Fibroblast of villous mesenchyme (primary cell): ENCODE measurements around the gene MDM4. TPM values are rescaled to one million over a fixed set of nuclear protein-coding genes. Genes with fewer than 3 reads are reported as not detected.
A peak's percentile ranks its signal among the peaks of the same experiment; 100 is the strongest.

ENCODE experiments used
- DNase-seq: peaks from one replicate; pipeline ENCODE4 v3.0.0-alpha.2; 2010; ENCODE audit warnings: low read depth
- H3K4me3 ChIP-seq: 2 replicates; pipeline ENCODE4 v1.5.1; 2011; ENCODE audit warnings: low read depth, mild to moderate bottlenecking, low read length
- total RNA-seq: library from RNA; depleted of rRNA; stranded (reverse); fragments of >200 nt; gene quantifications from 2 replicates; pipeline ENCODE4 v1.2.3, GENCODE V29; 2012
- TF ChIP-seq, protein P1 (sequence below): IDR thresholded peaks from 2 replicates; pipeline ENCODE4 v1.5.1; 2012; ENCODE audit warnings: low read depth, mild to moderate bottlenecking, low read length; ENCODE audit not compliant: insufficient read depth

MDM4 gene, protein sequence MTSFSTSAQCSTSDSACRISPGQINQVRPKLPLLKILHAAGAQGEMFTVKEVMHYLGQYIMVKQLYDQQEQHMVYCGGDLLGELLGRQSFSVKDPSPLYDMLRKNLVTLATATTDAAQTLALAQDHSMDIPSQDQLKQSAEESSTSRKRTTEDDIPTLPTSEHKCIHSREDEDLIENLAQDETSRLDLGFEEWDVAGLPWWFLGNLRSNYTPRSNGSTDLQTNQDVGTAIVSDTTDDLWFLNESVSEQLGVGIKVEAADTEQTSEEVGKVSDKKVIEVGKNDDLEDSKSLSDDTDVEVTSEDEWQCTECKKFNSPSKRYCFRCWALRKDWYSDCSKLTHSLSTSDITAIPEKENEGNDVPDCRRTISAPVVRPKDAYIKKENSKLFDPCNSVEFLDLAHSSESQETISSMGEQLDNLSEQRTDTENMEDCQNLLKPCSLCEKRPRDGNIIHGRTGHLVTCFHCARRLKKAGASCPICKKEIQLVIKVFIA
- total RNA-seq, result 29.0 and 32.4 TPM in 2 replicates

GRCh38 chr1:204516180-204516879, at the start of gene MDM4:
Gene MDM4, plus strand, starts transcription at chr1:204516406. Its CDS starts 9,113 bp downstream, at chr1:204525519.
- TF ChIP-seq, protein P1, sequence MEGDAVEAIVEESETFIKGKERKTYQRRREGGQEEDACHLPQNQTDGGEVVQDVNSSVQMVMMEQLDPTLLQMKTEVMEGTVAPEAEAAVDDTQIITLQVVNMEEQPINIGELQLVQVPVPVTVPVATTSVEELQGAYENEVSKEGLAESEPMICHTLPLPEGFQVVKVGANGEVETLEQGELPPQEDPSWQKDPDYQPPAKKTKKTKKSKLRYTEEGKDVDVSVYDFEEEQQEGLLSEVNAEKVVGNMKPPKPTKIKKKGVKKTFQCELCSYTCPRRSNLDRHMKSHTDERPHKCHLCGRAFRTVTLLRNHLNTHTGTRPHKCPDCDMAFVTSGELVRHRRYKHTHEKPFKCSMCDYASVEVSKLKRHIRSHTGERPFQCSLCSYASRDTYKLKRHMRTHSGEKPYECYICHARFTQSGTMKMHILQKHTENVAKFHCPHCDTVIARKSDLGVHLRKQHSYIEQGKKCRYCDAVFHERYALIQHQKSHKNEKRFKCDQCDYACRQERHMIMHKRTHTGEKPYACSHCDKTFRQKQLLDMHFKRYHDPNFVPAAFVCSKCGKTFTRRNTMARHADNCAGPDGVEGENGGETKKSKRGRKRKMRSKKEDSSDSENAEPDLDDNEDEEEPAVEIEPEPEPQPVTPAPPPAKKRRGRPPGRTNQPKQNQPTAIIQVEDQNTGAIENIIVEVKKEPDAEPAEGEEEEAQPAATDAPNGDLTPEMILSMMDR, result no peak
- peak within 1 kb of the TSS; percentile 79 for H3K4me3 ChIP-seq
- DNase-seq, result peak; percentile 97

DNA sequence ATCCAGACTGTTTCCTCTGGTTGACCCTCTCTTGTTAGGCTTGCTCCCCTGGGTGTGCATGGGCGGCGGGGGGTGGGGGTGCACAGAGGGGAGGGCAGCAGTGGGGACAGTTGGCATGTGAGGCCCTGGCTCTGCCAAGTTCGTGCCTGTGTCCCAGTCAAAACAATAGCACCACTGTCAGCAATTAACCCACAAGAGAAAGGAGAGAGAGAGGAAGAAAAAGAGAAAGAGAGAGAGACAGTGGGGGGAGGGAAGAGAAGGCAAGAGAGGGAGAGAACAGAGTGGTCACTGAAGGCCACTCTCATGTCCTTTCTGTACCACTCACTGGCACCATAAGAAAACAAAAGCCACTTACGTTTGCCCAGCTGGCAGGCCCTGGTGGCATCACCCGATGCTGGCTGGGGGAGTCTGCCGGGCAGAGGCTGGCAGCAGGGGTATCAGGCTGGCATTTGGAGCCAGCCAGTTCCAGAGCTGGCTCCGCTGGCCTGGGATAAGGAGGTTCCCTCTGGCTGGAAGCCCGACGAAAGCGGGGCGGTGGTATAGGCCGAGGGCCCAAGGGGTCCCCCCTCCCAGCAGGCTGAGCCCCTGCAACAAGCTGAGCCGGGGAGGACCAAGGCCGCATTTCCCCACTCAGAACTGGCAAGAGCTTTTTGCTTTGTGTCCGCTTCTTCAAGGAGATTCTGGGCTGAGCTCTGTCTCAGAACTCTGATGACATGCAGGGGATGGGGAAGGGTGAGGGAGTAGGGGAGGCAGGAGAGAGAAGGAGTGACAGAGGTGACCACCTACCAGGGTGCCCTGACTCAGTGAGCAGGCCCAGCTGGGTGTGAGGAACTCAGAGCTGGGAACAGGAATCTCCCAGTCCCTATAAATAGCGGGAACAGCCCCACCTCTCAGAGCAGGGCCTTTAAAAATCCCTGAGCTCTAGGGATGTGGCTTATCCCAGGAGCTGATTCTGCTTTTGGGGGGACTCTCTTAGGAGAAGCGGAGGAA, 49.5 kb upstream of the MDM4 start:
- DNase-seq, result no peak
- TF ChIP-seq, protein P1, result no peak
- H3K4me3 ChIP-seq, result no peak overlapping the region

GRCh38 chr1:204468206-204468605, 48.0 kb upstream of the MDM4 start:
- DNase-seq, result no peak
- TF ChIP-seq, protein P1, result no peak
- H3K4me3 ChIP-seq, result no peak overlapping the region

DNA sequence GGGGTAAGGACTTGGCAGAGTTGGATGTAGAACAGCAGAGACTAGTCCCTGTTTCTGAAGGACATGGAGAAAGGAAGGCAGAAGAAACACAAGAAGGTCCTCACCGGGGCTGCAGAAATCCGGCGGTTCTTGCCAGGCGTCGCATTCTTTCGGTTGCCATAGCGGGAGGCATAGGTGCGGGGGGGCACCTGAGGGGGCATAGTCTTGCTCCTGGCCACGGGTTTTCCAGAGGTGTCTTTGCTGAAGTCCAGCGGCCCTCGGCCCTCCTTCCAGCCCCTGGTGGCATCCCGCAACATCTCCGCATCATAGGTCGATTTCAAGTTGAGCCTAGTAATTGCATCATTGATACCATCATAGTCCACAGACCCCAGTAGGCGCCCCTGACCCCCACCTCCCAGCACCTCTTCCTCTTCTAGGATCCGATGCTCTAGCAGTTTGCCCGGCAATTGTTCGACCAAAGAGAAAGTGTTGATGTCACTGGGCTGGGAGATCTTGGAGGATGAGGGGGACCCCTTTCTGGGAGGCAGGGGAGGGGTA, 47.4 kb upstream of the MDM4 start:
- DNase-seq, result no peak
- H3K4me3 ChIP-seq, result no peak overlapping the region
- TF ChIP-seq, protein P1, result no peak

DNA sequence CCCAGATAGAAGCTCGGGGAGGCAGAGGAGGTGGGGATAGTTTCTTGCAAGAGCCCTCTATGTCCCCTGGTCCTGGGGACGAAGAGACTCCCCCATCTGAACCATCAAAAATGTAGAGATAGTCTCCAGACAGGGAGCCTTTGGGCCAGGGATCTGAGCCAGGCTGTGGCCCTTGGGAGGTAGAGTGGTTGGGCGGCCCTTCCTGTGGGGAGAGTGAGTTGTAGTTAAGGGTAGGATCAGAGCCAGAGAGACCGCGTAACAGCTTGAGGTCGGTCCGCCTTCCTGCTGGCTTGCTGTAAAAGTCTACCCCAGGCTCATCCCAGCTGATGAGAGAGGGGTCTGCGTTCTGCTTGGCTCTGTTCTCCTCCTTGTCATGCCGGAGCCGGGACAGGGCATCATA, 46.9 kb upstream of the MDM4 start:
- TF ChIP-seq, protein P1, result no peak
- H3K4me3 ChIP-seq, result no peak overlapping the region
- no peak for DNase-seq

DNA sequence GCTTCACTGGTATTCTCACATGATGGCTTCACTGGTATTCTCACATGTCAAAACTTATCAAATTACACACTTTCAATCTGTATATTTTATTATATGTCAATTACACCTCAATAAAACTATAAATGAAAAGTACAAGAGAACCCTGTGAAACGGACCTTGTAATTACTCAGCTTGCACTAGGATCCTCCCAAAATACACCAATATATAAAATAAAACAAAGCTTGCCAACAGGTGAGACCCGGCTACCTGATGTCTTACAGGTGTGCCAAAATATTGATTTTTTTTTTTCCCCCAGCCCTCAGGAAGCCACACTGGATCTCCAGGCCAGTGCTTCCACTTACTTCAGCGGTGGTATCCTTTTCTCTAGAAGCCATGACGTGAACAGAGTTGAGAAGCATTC, 44.5 kb upstream of the MDM4 start:
- TF ChIP-seq, protein P1, result no peak
- DNase-seq, result no peak
- no peak overlapping the region for H3K4me3 ChIP-seq
